ENCODE data around the gene TMEM158.

Gene TMEM158

GRCh38 chr3:45199837-45200648, 26.0 kb downstream of the TMEM158 start:
- no peak for DNase-seq

- no peak for DNase-seq
Measured at GRCh38 chr3:45198264-45199260, 27.5 kb downstream of the TMEM158 start.

DNA sequence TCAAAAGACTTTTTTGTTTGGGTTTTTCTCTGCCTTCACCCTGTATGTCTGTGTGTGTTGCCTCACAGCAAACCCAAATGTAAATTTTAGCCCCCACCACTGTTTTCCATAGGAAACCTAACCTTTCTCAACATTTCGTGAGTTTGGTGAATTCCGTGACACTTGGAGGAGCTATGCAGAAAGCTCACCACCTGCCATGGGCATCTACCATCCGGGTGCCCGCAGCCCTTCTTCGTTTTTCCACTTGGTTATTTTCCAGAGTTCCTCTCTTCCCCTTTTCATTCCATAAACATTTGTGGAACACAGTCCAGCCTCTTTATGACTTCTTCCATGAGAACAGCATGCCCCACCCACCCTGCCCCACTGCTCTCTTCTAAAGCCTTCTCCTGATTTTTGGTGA, 31.3 kb downstream of the TMEM158 start:
- no peak for DNase-seq

- DNase-seq: no peak
Measured at GRCh38 chr3:45191924-45192417, 34.1 kb downstream of the TMEM158 start.

DNA sequence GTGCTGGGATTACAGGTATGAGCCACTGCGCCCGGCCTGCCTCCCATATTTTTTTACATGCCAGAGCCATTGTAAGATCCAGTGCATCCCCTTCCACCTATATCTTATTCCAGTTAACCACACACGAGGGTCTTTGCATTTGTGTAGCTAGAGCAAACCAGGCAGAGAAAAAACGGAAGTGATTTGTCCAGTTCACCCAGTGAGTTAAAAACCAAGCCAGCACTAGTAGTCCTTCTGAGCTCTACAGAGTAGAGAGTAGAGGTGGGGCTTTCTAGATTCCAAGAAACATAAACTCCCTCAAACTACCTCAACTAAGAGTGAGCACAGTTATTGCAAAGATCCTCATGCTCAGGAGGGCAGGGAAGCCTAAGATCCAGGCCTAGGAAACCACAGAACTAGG, 34.7 kb downstream of the TMEM158 start:
- no peak for DNase-seq

- no peak for DNase-seq
Measured at GRCh38 chr3:45188719-45189659, 37.1 kb downstream of the TMEM158 start.

- DNase-seq: no peak
Measured at GRCh38 chr3:45187694-45188141, 38.4 kb downstream of the TMEM158 start.

GRCh38 chr3:45186871-45187270, 39.2 kb downstream of the TMEM158 start:
- no peak for DNase-seq

- no peak for DNase-seq
Measured at GRCh38 chr3:45185461-45185860, 40.6 kb downstream of the TMEM158 start.

GRCh38 chr3:45185052-45185451, 41.0 kb downstream of the TMEM158 start:
- no peak for DNase-seq

DNA sequence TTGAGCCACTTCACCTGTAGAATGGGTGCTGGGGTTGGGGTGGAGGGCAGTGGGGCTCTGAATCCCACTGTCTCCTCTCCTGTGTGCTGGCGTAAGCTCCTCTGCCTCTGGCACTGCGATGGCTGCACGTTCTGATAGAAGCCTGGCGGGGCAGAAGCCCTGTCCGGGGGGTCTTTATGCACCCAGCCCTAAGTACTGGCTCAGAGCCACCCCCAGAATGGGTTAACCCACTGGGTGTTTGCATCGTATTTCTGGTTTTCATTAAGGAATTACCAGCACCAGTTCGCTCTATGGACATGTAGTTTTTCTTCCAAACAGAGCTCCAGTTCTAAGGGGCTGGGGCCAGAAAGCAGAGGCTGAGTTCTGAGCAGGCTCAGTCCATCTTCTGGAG, 42.2 kb downstream of the TMEM158 start:
- no peak for DNase-seq

- no peak for DNase-seq
Measured at GRCh38 chr3:45182915-45183871, 42.9 kb downstream of the TMEM158 start.

- DNase-seq: no peak
Measured at GRCh38 chr3:45181496-45181895, 44.6 kb downstream of the TMEM158 start.

DNA sequence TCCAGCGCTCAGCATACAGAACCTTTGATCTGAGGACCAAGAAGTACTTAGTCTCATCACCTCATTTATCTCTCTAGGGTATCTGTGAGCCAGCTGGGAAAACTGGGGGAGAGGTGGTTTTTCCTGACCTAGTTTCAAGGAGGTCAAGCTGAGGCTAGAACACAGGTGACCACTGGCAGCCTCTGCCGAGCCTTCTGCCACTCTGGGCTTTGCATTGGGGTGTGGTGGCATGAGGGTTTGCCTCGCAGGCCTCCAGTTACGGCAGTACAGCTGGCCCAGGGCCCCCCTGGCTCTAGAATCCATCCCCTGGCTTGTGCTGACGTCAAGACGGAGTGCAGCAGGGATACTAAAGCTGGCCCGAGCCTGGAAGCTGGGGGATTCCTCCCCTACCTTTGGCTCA, 45.2 kb downstream of the TMEM158 start:
- no peak for DNase-seq

GRCh38 chr3:45180051-45180450, 46.0 kb downstream of the TMEM158 start:
- DNase-seq: no peak

- no peak for DNase-seq
Measured at GRCh38 chr3:45179163-45179562, 46.9 kb downstream of the TMEM158 start.

- no peak for DNase-seq
Measured at GRCh38 chr3:45178183-45179023, 47.7 kb downstream of the TMEM158 start.

DNA sequence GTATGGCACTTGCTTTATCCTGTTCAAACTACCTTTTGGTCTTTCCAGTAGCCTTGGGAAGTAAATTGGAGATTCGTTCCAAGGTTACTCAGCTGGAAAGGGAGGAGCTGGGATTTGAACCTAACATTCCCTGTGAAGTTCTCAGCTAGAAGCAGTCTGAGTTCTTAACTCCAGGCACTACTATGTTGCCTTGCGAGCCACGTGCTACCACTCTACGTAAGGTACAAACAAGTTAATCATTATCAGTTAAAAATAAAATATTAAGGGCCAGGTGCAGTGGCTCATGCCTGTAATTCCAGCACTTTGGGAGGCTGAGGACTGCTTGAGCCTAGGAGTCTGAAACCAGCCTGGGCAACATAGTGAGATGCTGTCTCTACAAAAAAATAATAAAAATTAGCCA, 49.2 kb downstream of the TMEM158 start:
- no peak for DNase-seq

Measured in inflammatory macrophage (primary cell).